ENCODE measurements around the gene ZNF22.
A peak's percentile ranks its signal among the peaks of the same experiment; 100 is the strongest.
"Not testable (repeated sequence)": the region's sequence is repeated elsewhere in the genome, so short reads cannot be mapped to it uniquely, and the experiment has no call there.

Gene ZNF22

GRCh38 chr10:44992732-44993225 lies 7.9 kb upstream of the ZNF22 start:
- DNase-seq: no peak

GRCh38 chr10:44993226-44993921 lies 7.3 kb upstream of the ZNF22 start:
- no peak for DNase-seq

- DNase-seq: no peak
Measured at GRCh38 chr10:44993922-44994751, 6.6 kb upstream of the ZNF22 start.

GRCh38 chr10:44994752-44995530 lies 5.8 kb upstream of the ZNF22 start:
- no peak for DNase-seq

GRCh38 chr10:44995581-44995913 lies 5.2 kb upstream of the ZNF22 start:
- DNase-seq: no peak

- DNase-seq: no peak
Measured at GRCh38 chr10:44995914-44996669, 4.6 kb upstream of the ZNF22 start.

- no peak for DNase-seq
Measured at GRCh38 chr10:44997105-44997748, 3.5 kb upstream of the ZNF22 start.

GRCh38 chr10:44998146-44998631 lies 2.5 kb upstream of the ZNF22 start:
- DNase-seq: no peak

GRCh38 chr10:45000138-45000751 lies 478 bp upstream of the ZNF22 start:
- DNase-seq: no peak

GRCh38 chr10:45001381-45002148 lies 842 bp downstream of the ZNF22 start:
- peak; percentile 10 for DNase-seq

GRCh38 chr10:45003432-45004000 lies 2.8 kb downstream of the ZNF22 start:
- no peak for DNase-seq

GRCh38 chr10:45004661-45005060 lies 3.9 kb downstream of the ZNF22 start:
- no peak for DNase-seq

- DNase-seq: no peak
Measured at GRCh38 chr10:45005284-45005683, 4.6 kb downstream of the ZNF22 start.

GRCh38 chr10:45006276-45007030 lies 5.7 kb downstream of the ZNF22 start:
- DNase-seq: no peak

- peak; percentile 55 for DNase-seq
Measured at GRCh38 chr10:45008524-45009161, 7.9 kb downstream of the ZNF22 start.

- DNase-seq: not testable (repeated sequence)
Measured at GRCh38 chr10:45014557-45014956, 13.8 kb downstream of the ZNF22 start.

- DNase-seq: no peak
Measured at GRCh38 chr10:45015590-45015989, 14.9 kb downstream of the ZNF22 start.

- no peak for DNase-seq
Measured at GRCh38 chr10:45023426-45023825, 22.7 kb downstream of the ZNF22 start.

- no peak for DNase-seq
Measured at GRCh38 chr10:45034301-45034700, 33.6 kb downstream of the ZNF22 start.
